HUES64 (cell line): ENCODE results near the gene ZDHHC9.

Experiments
- H3K27ac ChIP-seq: 2 replicates; pipeline ENCODE4 v1.7.0; 2013; ENCODE audit warnings: low read depth, low read length, inconsistent platforms
- H3K27me3 ChIP-seq: 2 replicates; pipeline ENCODE4 v1.6.1; 2013; ENCODE audit warnings: mild to moderate bottlenecking, low read length; ENCODE audit not compliant: insufficient read depth
- H3K36me3 ChIP-seq: 2 replicates; pipeline ENCODE4 v1.6.1; 2013; ENCODE audit warnings: mild to moderate bottlenecking, low read length; ENCODE audit not compliant: insufficient read depth
- H3K4me1 ChIP-seq: 2 replicates; pipeline ENCODE4 v1.6.1; 2013; ENCODE audit warnings: mild to moderate bottlenecking, low read length, moderate library complexity; ENCODE audit not compliant: insufficient read depth
- H3K4me3 ChIP-seq: 2 replicates; pipeline ENCODE4 v1.5.1; 2013; ENCODE audit warnings: mild to moderate bottlenecking, low read length, moderate library complexity
- H3K9ac ChIP-seq: 2 replicates; pipeline ENCODE4 v1.6.1; 2013; ENCODE audit warnings: mild to moderate bottlenecking, low read depth, low read length
- H3K9me3 ChIP-seq: 2 replicates; pipeline ENCODE4 v1.6.1; 2013; ENCODE audit warnings: low read depth, low read length; ENCODE audit not compliant: insufficient read depth
- WGBS: fragments of 150-250, 120-280 bp; methylation state at CpG from one replicate; pipeline ENCODE4 v1.1.7; 2013; ENCODE audit warnings: missing lambda C conversion rate; 5-methylcytosine and 5-hydroxymethylcytosine counted together

ZDHHC9 gene

GRCh38 chrX:129842510-129843208 lies 1.0 kb downstream of the ZDHHC9 start:
- Histone ChIP-seq H3K27ac (no peak overlapping the region), H3K36me3 (peaks cover 10% of the 10 kb centered on the region), H3K4me1 (no peaks in the 10 kb centered on the region), H3K9ac (peak overlapping the region; percentile 69), H3K4me3 (peak overlapping the region; percentile 94), H3K9me3 (no peaks in the 10 kb centered on the region), H3K27me3 (no peaks in the 10 kb centered on the region)
- 11% methylated on average over 17 of the region's 17 CpGs for WGBS

GRCh38 chrX:129840344-129840743 lies 3.3 kb downstream of the ZDHHC9 start:
- Histone ChIP-seq H3K27ac (no peak overlapping the region), H3K9me3 (no peaks in the 10 kb centered on the region), H3K36me3 (peaks cover 10% of the 10 kb centered on the region), H3K9ac (no peak overlapping the region), H3K4me3 (no peak overlapping the region), H3K27me3 (no peaks in the 10 kb centered on the region), H3K4me1 (no peaks in the 10 kb centered on the region)
- WGBS: 80% methylated on average over 5 of the region's 5 CpGs

DNA sequence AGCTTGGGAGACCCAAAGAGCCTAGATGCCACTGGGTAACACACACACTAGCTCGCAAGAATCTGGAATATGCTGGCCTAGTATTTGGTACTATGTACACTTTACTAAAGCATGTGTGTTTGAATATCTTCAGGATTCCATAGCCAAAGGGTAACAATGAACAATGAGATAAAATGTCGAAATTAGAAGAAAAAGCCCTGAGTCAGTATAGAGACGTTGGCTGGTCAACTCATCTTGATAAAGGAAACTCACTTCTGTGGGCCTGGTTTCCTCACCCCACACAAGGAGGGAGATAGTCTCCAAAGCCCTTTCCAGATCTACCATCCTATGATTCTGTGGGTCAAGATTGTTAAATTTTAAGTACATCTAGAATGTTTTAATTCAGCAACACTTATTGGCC lies 6.9 kb downstream of the ZDHHC9 start:
- Histone ChIP-seq H3K27me3 (no peaks in the 10 kb centered on the region), H3K4me1 (no peaks in the 10 kb centered on the region), H3K9me3 (no peaks in the 10 kb centered on the region), H3K27ac (no peak overlapping the region), H3K4me3 (no peak overlapping the region), H3K36me3 (peaks cover 9% of the 10 kb centered on the region), H3K9ac (no peak overlapping the region)
- 83% methylated on average over 1 of the region's 3 CpGs for WGBS

DNA sequence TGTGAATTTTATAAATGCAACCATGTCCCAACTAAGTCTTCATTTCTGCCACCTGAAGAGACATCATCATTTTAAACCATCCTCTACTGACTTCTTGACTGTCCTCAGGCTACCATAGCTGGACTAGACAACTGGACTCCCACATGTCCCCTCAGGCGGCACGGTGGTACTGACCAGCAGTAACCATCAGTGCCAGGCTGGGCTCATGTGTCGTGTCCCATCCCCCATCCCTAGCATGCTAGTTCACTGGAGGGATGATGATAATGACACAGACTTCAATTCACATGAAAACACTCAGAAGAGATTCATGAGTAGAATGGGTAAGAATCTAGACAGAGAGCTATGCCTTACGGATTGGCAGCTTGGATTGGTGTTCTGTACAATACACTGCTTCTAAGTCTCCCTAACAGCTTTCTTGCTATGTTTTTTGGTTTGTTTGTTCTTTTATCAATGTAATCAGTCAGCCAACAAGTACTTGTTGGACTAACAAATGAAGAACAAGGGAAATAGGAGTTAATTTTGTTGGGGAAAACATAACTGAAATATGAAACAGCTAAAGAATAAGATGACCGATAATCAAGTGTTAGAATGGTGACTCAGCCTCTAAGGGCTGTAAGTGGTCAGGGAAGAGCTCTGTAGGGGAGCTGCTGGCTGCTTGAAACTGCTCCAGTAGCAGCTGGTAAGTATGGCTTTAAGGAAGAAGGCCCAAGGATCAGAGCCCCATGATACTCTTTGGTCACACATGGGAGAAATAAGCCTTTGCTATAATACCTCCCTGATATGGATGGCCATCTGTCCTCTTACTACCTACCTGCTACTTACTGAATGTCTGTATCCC lies 10.3 kb downstream of the ZDHHC9 start:
- no peaks in the 10 kb centered on the region for H3K27me3 ChIP-seq
- no peak overlapping the region for H3K27ac ChIP-seq
- H3K9ac ChIP-seq: no peak overlapping the region
- no peaks in the 10 kb centered on the region for H3K4me1 ChIP-seq
- no peaks in the 10 kb centered on the region; the same call in 1 of the 2 replicates for H3K36me3 ChIP-seq
- no peak overlapping the region for H3K4me3 ChIP-seq
- H3K9me3 ChIP-seq: no peaks in the 10 kb centered on the region
- 98% methylated on average over 4 of the region's 5 CpGs for WGBS

DNA sequence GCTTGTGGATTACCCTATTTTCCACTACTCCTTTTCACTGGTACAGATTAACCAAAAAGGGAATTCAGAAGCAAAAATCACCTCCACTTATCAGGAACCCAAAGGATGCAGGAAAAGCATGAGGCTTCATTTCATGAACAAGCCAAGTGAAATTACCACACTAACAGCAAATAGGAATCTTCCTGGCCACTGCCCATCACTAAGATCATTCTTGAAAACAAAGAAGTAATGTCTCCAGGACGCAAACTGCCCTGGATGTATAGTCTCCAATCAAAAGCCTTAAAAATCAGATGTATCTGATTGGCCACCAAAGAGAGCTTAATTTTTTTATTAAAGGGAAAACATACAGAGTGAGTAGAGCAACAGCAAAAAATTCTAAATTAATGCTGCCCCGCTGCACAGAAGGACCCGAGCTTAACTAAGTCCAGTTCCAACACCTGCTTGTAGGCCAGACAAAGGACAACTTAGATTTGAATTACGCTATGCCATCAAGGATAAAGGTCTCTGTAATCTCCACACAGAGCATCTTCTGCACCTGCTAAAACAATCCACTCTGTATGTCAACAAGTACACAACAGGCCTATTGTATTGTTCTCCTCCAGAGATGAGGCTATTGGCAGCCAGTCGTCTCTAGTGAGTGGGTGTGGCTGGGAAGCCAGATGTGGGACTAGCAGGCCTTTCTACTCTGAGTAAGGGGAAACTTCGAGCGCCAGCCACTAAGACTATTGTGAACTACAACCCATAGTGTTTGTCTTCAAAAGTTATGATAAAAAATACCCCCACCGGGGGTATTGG lies 12.4 kb downstream of the ZDHHC9 start:
- no peaks in the 10 kb centered on the region for H3K9me3 ChIP-seq
- WGBS: 83% methylated on average over 5 of the region's 8 CpGs
- H3K27ac ChIP-seq: no peak overlapping the region
- no peaks in the 10 kb centered on the region; the same call in 1 of the 2 replicates for H3K36me3 ChIP-seq
- no peaks in the 10 kb centered on the region for H3K4me1 ChIP-seq
- no peaks in the 10 kb centered on the region for H3K27me3 ChIP-seq
- H3K9ac ChIP-seq: no peak overlapping the region
- no peak overlapping the region for H3K4me3 ChIP-seq

DNA sequence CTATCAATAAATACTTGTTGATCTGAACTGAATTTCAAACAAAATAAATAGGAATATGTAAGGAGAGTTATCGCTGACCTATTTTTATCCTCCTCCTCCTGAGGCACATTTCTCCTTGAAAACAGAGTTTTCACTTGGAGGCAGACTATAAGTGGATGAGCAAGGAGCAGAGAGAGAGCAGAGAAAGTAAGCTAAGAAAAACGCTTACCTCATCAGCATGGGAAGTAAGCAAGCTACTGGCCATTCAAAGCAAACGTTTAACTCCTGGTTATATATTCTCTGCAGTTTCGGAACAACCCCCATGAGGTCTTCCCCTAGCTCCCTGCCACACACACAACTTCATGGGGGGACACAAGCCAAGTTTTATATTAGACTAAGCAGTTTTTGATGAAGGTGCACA lies 13.2 kb downstream of the ZDHHC9 start:
- no peaks in the 10 kb centered on the region for H3K9me3 ChIP-seq
- H3K9ac ChIP-seq: no peak overlapping the region
- no peaks in the 10 kb centered on the region; the same call in 1 of the 2 replicates for H3K36me3 ChIP-seq
- H3K4me1 ChIP-seq: no peaks in the 10 kb centered on the region
- H3K4me3 ChIP-seq: no peak overlapping the region
- no peaks in the 10 kb centered on the region for H3K27me3 ChIP-seq
- WGBS: 86% methylated on average over 3 of the region's 4 CpGs
- H3K27ac ChIP-seq: no peak overlapping the region

GRCh38 chrX:129825746-129826505 lies 17.8 kb downstream of the ZDHHC9 start:
- WGBS: 94% methylated on average over 3 of the region's 4 CpGs
- no peak overlapping the region for H3K9ac ChIP-seq
- no peak overlapping the region for H3K27ac ChIP-seq
- H3K27me3 ChIP-seq: no peaks in the 10 kb centered on the region
- H3K36me3 ChIP-seq: peaks cover 11% of the 10 kb centered on the region
- no peak overlapping the region for H3K4me3 ChIP-seq
- H3K4me1 ChIP-seq: no peaks in the 10 kb centered on the region
- H3K9me3 ChIP-seq: no peaks in the 10 kb centered on the region

DNA sequence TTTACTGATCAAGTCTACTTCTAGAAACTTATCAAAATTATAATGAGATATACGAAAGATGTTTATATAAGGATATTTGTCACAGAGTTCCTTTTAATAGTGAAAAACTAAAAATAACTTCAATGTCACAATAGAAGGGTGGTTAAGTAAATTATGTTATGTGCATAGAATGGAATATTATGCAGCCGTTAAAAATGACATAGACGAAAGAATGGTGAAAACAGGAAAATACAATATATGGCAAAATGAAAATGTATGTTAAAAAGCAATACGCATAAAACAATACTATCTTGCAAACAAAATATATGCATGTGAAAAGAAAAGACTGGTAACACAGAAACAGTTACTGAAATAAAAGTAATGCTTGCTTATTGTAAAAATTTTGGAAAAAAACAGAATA lies 19.1 kb downstream of the ZDHHC9 start:
- 81% methylated on average over 2 of the region's 4 CpGs for WGBS
- H3K4me1 ChIP-seq: no peaks in the 10 kb centered on the region
- no peaks in the 10 kb centered on the region for H3K9me3 ChIP-seq
- no peak overlapping the region for H3K27ac ChIP-seq
- no peak overlapping the region for H3K9ac ChIP-seq
- no peak overlapping the region for H3K4me3 ChIP-seq
- no peaks in the 10 kb centered on the region for H3K27me3 ChIP-seq
- peaks cover 11% of the 10 kb centered on the region for H3K36me3 ChIP-seq

GRCh38 chrX:129823522-129823921 lies 20.2 kb downstream of the ZDHHC9 start:
- Histone ChIP-seq H3K27me3 (no peaks in the 10 kb centered on the region), H3K9ac (no peak overlapping the region), H3K36me3 (peaks cover 12% of the 10 kb centered on the region), H3K4me3 (no peak overlapping the region), H3K4me1 (no peaks in the 10 kb centered on the region), H3K9me3 (no peaks in the 10 kb centered on the region), H3K27ac (no peak overlapping the region)
- whole genome bisulfite sequencing: 94% methylated on average over 6 of the region's 6 CpGs

GRCh38 chrX:129823115-129823514 lies 20.6 kb downstream of the ZDHHC9 start:
- no peak overlapping the region for H3K4me3 ChIP-seq
- H3K9ac ChIP-seq: no peak overlapping the region
- H3K27ac ChIP-seq: no peak overlapping the region
- no peaks in the 10 kb centered on the region for H3K27me3 ChIP-seq
- peaks cover 16% of the 10 kb centered on the region for H3K36me3 ChIP-seq
- WGBS: 77% methylated on average over 2 of the region's 2 CpGs
- H3K4me1 ChIP-seq: no peaks in the 10 kb centered on the region
- H3K9me3 ChIP-seq: no peaks in the 10 kb centered on the region
